HG02588 (cell line): ENCODE results near the gene APBB1IP.
"Not testable (repeated sequence)": the region's sequence is repeated elsewhere in the genome, so short reads cannot be mapped to it uniquely, and the experiment has no call there.

Source experiments
- ATAC-seq: cut with Tn5 transposase; IDR thresholded peaks from one replicate; pipeline ENCODE4 v1.9.1; 2021; ENCODE audit warnings: mild to moderate bottlenecking, moderate library complexity; ENCODE audit not compliant: unreplicated experiment

Gene APBB1IP

GRCh38 chr10:26440088-26440470 lies 1.9 kb downstream of the APBB1IP start:
- ATAC-seq: no peak

GRCh38 chr10:26441491-26442214 lies 3.5 kb downstream of the APBB1IP start:
- no peak for ATAC-seq

- ATAC-seq: no peak
These were observed 7.4 kb downstream of the APBB1IP start for GRCh38 chr10:26445411-26446031.

- no peak for ATAC-seq
These were observed 8.1 kb downstream of the APBB1IP start for GRCh38 chr10:26446258-26446657.

GRCh38 chr10:26448292-26448691 lies 10.2 kb downstream of the APBB1IP start:
- peak; percentile 33 for ATAC-seq

- ATAC-seq: peak; percentile 90
These were observed 10.7 kb downstream of the APBB1IP start for GRCh38 chr10:26448706-26449435.

- no peak for ATAC-seq
These were observed 11.6 kb downstream of the APBB1IP start for GRCh38 chr10:26449726-26450125.

- no peak for ATAC-seq
These were observed 13.8 kb downstream of the APBB1IP start for GRCh38 chr10:26451903-26452302.

GRCh38 chr10:26453850-26454249 lies 15.7 kb downstream of the APBB1IP start:
- no peak for ATAC-seq

GRCh38 chr10:26454891-26455290 lies 16.8 kb downstream of the APBB1IP start:
- ATAC-seq: no peak

- no peak for ATAC-seq
These were observed 17.6 kb downstream of the APBB1IP start for GRCh38 chr10:26455567-26456315.

GRCh38 chr10:26457088-26457487 lies 18.9 kb downstream of the APBB1IP start:
- ATAC-seq: peak; percentile 92

GRCh38 chr10:26460736-26461135 lies 22.6 kb downstream of the APBB1IP start:
- ATAC-seq: no peak

- ATAC-seq: no peak
These were observed 25.8 kb downstream of the APBB1IP start for GRCh38 chr10:26463986-26464385.

- ATAC-seq: no peak
These were observed 26.6 kb downstream of the APBB1IP start for GRCh38 chr10:26464632-26465280.

- not testable (repeated sequence) for ATAC-seq
These were observed 28.4 kb downstream of the APBB1IP start for GRCh38 chr10:26466531-26466930.

- no peak for ATAC-seq
These were observed 29.5 kb downstream of the APBB1IP start for GRCh38 chr10:26467639-26468038.

GRCh38 chr10:26468291-26468690 lies 30.1 kb downstream of the APBB1IP start:
- ATAC-seq: no peak

- no peak for ATAC-seq
These were observed 30.6 kb downstream of the APBB1IP start for GRCh38 chr10:26468700-26469099.

GRCh38 chr10:26472492-26472778 lies 34.3 kb downstream of the APBB1IP start:
- ATAC-seq: no peak

GRCh38 chr10:26474026-26474425 lies 35.9 kb downstream of the APBB1IP start:
- no peak for ATAC-seq
